AML-193 (cell line): ENCODE data around the gene OR1L8.
"Not testable (repeated sequence)": the region's sequence is repeated elsewhere in the genome, so short reads cannot be mapped to it uniquely, and the experiment has no call there.

Experiments used
- DNase-seq, 2 experiments: peaks; one replicate each; lab custom pipeline; 2025; lab: John Stamatoyannopoulos, UW

Gene OR1L8, protein sequence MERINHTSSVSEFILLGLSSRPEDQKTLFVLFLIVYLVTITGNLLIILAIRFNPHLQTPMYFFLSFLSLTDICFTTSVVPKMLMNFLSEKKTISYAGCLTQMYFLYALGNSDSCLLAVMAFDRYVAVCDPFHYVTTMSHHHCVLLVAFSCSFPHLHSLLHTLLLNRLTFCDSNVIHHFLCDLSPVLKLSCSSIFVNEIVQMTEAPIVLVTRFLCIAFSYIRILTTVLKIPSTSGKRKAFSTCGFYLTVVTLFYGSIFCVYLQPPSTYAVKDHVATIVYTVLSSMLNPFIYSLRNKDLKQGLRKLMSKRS

DNA sequence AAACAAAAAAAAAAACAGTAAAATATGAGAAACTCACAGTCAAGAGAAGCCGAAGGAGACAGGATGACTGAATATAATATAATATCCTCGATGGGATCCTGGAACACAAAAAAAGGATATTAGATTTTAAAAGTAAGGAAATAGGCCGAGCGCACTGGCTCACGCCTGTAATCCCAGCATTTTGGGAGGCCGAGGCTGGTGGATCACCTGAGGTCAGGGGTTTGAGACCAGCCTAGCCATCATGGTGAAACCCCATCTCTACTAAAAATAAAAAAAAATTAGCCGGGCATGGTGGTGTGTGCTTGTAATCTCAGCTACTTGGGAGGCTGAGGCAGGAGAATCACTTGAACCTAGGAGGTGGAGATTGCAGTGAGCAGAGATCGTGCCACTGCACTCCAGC lies at the start of gene OR1L8:
TSS of gene OR1L8 (minus strand) at position 101 of the 400 bp plus-strand sequence. CDS start 14,907 bp downstream, outside the sequence.
- DNase-seq = not testable (repeated sequence)

DNA sequence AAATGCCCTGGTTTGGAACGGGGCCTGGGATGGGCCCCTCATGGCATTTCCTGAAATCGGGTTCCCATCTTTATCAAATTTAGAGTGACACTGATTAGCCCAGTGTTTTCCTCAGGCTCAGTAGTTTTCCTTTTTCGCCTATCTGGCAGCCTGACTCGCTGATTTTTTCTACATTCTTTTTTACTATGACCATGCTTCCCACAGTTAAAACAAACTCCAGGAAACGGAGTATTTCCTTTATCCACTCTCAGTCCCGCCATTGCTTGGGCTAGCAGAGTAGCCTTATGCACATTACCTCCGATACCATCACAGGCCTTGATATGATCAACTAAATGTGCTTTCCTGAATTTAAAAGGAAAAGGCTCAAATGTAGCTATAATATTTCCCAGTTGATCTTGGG lies 36.8 kb upstream of the OR1L8 start:
- no peak for DNase-seq

DNA sequence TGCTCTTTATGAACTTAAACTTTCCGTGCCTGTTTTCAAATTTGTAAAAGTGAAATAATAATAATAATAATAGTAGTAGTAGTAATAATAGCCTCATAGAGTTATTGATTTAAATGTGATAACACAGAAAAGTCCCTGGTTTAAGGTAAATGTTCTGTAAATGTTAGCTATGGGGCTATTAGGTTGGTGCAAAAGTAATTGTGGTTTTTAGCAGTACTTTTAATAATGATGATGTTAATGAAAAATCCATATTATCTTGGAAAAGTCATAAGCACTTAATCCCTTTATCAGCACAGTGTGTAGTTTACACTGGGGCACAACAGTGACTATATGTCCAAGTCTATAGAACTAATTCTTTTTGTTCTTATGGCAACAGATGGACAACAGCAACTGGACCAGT lies 31.2 kb upstream of the OR1L8 start, which contains the start of gene OR1Q1:
TSS of gene OR1Q1 (plus strand) at position 377 of the 400 bp plus-strand sequence. CDS start at position 377, 0 bp downstream.
- no peak for DNase-seq

DNA sequence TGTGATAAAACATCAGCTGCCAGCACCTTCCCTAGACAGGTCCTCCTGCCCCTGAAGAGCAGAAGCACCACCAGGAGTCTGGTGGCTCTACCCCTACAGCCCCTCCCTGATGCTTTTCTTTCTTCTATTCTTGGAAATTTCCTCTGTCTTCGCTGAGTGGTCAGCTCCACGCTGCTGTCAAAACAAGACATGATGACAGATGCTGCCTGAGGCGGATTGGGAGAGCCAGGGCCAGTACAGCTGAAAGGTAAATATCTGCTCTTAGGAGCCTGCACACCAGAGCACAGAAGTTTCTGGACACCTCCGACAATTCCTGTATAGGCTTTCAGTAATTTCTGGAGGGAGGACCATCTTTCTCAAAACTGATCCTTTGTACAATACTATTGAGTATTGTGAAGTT lies 26.6 kb upstream of the OR1L8 start:
- DNase-seq = no peak

DNA sequence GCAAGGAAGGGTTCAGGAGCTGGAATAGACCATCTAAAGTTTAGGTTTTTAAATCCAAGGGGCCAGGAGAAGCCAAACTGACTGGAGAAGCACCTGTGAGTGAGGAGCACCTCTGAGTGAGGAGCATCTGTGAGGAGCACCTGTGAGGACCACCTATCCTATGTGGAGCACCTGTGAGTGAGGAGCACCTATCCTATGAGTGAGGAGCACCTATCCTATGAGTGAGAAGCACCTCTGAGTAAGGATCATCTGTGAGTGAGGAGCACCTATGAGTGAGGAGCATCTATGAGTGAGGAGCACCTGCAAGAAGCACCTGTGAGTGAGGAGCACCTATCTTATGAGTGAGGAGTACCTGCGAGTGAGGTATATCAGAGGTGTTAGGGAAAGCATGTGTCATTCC lies 23.4 kb upstream of the OR1L8 start:
- DNase-seq = no peak

DNA sequence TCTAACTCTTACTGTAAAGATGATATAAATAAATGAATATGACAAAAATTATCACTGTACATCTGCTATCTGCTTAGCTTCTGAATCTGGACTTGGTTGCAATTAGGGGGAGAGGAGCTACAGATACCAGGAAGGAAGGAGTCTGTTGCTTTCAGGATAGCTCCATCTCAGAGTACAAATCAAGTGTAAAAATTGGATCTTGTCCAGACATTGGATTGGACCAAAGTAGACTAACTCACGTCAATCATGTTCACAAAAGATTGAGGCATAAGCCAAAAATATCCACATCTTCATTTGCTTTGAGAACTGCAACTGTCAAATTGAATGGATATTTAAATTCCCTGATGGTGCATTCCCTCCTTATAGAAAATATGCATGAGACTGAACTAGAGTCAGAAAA lies 22.5 kb upstream of the OR1L8 start:
- DNase-seq = no peak

DNA sequence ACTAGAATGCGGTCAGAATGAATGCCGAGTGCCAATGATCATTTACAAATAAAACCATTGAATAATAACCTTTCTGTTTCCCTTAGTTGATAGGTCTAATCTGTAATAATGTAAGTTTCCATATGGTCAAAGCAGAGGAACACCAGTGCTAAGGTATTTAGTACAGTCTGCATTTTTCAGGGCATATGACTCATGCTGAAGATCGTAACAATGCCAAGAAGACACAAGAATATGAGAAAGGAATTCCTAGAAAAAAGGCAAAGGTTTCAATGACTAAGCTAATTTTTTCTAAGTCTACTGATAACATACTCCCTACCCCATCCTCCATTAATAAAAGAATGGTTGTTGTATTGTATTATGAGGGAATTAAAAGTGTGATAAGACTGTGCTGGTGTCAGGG lies 2.8 kb downstream of the OR1L8 start:
- DNase-seq = no peak

DNA sequence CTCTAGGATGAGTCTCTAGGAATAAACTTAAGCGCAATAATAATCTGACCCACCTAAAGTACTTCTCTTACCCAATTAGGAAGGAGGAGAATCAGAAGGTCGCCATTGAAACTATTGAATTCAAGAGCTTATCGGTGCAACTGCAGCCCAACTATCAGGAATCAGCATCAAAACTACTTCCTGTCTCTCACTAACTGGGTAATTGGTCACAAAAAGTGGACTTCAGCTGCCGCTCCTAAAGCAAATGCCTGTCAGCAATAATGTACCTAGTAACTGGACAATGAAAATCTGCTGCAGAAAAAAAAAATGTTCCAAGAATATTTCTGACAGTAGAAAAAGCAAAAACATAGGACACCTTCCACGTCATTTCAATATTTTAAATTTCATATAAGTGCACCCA lies 3.3 kb downstream of the OR1L8 start:
- DNase-seq = no peak

DNA sequence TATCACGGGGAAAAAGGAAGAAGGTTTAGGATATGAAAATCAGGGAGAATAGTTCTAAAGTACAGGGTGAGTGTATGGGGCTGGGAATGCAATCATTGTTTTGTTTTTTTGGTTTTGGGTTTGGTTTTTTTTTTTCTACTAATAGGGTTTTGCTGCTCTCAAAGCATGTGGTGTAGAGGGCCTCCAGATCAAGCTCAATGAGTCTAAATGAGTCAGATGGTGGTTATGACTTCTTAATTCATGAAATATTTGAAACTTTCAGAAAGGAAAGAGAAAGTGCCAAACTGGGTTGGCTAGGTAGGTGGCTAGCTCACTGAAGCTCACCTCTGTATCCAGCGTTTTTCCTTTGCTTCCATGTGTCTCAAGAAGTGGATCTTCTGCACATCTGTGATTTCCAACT lies 10.7 kb downstream of the OR1L8 start:
- DNase-seq = no peak

DNA sequence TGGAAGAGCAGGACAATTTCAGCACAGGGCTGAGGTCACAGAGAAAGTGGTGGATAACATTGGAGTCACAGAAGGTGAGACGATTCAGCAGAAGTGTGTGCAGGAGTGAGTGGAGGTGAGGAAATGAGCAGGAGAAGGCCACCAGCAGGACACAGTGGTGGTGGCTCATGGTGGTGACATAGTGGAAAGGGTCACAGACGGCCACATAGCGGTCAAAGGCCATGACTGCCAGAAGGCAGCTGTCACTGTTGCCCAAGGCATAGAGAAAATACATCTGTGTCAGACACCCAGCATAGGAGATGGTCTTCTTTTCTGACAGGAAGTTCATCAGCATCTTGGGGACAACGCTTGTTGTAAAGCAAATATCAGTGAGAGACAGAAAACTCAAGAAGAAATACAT lies 15.3 kb downstream of the OR1L8 start:
- no peak for DNase-seq

DNA sequence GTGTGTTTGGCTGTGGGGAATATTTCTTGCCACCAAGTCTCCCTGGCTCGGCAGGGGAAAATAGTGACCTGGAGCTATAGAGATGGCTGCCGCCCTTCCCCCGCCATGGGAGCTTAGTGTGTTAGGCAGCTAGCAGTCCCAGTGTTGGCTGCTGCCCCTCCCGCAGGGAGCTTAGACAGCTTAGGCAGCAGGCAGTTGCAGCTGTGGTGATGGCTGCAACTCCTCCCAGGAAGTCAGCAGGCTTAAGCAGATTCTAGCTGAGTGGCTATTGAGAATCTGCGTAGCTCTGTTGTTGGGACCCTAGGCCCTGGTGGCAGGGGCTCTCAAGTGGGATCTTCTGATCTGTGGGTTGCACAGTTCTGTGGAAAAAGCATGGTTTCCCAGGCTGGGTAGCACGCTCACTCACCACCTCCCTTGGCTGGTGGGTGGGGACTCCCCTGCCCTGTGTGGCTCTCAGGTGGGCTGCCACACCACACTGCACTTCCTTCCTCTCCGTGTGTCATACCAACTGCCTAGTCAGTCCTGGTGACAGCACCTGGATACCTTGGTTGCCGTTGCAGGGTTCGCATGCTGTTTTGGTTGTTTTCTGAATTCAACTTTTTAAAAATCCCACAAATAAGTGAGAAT lies 20.9 kb downstream of the OR1L8 start:
- DNase-seq = no peak

DNA sequence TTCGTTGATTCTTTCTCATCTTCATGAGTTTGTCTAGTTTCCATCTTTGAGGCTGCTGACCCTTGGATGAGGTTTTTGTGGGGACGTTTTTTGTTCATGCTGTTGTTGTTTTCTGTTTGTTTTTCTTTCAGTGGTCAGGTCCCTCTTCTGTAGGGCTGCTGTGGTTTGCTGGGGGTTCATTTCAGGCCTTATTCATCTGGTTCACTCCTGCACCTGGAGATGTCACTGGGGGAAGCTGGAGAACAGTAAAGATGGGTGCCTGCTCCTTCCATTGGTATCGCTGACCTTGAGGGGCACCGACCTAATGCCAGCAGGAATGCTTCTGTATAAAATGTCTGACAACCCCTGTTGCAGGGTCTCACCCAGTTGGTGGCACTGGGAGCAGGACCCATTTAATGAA lies 21.7 kb downstream of the OR1L8 start:
- DNase-seq = no peak

DNA sequence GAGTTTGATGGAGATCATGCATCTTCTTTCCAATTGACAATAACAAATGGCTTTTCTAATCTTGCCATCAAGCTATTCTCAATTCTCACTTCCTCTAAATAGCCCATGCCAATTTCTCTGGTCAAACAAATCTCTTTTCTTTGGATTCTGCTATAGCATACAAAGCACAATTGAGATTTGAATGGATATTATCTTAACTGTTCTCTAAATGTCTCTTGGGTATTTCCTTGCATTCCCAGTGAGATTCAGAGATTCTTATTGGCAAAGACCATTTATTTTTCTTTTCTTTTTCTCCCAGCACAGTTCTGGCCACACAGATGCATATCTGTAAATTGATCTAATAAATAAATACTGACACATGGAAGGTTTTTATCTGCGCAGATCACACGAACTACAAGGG lies 30.4 kb downstream of the OR1L8 start, which contains the start of gene OR1N2:
TSS of gene OR1N2 (plus strand) at position 301 of the 400 bp plus-strand sequence. CDS start 100 bp downstream, outside the sequence.
- no peak for DNase-seq

DNA sequence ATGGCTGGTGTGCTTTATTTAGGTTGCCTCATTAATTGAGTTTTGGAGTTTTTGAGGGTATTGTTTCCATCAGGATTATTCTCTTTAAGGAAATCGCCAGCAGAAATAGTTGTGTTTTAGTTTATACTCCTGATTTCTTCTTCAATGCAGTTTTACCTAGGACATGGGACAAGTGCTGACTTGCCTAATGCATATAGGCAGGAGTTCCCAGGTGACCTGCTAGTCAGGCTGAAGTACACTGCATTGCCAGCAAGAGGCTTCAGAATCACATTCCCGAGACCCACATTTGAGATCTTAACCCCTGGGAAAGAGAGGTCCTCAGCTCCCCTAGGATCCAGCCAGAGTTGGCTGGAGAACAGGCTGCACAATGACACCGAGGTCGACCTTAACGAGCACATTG lies 31.8 kb downstream of the OR1L8 start:
- DNase-seq = no peak

DNA sequence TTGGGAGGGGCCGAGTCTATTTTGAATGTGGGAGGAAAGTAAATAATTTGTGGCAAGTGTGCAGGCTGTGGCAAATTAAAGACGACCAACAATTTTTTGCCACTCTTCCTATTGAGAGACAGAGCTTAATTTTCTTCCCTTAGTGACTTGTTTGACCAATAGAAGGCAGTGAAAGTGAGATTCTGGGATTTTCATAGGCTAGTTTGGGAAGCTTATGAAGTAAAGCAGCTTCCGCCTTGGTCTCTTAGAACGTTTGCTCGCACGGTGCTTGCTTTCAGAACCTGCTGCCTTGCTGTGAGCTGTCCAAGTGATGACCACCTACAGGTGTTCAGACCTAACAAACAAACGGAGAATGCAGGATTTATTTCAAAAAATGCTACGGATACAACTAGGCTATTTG lies 37.0 kb downstream of the OR1L8 start:
- DNase-seq = no peak

DNA sequence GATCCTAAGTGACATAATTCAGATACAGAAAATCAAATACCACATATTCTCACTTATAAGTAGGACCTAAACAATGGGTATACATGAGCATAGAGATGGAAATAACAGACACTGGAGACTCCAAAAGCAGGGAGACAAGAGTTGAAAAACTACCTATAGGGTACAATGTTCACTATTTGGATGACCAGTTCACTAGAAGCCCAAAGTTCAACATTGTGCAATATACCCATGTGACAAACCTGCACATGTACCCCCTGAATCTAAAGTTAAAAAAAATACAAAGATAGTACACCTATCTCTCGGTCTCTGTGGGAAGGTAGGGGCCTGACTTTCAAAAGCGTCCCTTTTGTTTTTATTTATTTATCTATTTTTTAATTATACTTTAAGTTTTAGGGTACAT lies 44.4 kb downstream of the OR1L8 start:
- no peak for DNase-seq

DNA sequence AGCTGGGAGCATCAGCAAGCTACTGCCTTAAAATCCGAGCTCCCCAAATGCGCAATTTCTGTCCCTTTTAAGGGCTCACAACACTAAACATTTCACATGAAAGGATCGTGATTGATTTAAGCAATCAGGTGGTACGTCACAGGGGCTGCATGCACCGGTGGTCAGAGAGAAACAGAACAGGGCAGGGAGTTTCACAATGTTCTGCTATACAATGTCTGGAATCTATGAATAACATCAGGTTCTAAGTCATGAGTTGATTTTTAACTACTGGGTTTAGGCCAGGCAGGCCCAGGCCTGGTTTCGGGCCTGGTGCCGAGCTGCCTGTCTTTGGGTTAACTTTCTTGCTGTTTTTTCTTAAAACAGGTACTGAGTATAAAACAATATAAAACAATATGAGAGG lies 46.1 kb downstream of the OR1L8 start:
- not testable (repeated sequence) for DNase-seq

DNA sequence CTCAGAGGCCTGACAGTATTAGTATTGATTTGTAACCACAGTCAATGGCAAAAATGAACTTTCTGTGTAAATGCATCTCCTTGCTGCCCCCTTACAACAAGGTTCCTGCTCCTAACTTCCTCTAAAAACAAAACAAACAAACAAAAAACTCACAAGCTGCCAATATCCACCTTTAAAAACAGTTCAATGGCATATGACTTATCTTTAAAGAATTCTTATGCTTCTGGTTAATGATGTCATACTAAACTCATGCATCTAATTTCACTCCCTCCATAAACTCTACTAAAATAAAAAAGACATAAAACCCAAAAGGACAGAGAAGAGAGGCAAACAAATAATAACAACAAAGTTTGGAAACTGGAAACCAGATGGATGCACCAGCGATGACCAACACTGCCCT lies 47.0 kb downstream of the OR1L8 start:
- no peak for DNase-seq

DNA sequence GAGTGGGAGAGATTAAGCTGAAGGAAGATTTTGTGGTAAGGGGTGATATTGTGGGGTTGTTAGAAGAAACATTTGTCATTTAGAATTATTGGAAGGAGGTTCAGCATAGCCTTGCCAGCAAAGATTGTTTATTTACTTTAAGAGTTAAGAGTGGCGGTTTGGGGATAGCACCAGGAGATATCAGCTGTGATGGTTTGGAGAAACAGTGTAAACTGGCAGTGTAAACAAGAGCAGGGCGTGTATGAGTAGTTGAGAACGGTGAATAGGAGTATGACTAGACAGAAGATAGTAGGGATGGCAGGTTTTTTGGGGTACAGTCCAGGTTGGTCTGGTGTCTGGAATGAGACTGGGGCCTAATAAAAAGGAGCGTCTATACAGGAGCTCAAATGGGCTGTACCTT lies 52.0 kb downstream of the OR1L8 start:
- not testable (repeated sequence) for DNase-seq

DNA sequence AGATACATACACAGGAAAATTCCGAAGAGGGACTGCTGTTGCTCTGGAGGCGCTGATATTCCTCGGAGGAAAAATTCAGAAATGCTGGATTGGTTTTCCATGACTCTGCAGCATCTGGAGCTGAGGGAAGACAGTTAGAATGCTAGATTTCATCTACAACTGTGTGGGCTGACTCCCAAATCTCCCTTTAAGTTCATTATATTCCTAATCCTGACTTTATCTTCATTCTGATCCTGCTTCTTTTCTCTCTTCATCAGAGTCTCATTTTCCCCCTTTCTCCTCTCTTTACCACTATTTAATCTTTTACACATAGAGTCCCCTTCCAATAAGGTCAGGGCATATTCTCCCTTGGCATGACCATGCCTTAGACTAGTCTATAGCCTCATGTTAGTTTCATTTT lies 56.0 kb downstream of the OR1L8 start, which contains the start of gene OR1N1:
TSS of gene OR1N1 (minus strand) at position 101 of the 400 bp plus-strand sequence. CDS start at position 101, 0 bp downstream.
- DNase-seq = no peak

DNA sequence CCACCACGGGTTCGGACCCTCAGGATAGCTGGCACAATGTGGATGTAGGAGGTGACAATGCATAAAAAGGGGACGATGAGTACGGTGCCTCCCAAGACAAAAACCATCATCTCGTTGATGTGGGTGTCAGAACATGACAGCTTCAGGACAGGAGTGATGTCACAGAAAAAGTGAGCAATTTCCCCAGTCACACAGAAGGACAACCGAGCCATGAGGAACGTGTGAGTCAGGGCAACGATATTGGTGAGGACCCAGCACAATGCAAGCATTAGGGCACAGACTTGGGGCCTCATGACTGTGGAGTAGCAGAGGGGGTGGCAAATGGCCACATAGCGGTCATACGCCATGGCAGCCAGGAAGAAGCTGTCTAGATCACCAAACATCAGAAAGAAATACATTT lies 56.6 kb downstream of the OR1L8 start:
- DNase-seq = no peak

DNA sequence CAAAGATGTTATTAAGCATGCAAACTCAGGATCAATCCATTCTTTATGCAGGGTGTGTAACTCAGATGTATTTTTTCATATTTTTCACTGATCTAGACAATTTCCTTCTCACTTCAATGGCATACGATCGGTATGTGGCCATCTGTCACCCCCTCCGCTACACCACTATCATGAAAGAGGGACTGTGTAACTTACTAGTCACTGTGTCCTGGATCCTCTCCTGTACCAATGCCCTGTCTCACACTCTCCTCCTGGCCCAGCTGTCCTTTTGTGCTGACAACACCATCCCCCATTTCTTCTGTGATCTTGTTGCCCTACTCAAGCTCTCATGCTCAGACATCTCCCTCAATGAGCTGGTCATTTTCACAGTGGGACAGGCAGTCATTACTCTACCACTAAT lies 63.8 kb downstream of the OR1L8 start:
- no peak for DNase-seq

DNA sequence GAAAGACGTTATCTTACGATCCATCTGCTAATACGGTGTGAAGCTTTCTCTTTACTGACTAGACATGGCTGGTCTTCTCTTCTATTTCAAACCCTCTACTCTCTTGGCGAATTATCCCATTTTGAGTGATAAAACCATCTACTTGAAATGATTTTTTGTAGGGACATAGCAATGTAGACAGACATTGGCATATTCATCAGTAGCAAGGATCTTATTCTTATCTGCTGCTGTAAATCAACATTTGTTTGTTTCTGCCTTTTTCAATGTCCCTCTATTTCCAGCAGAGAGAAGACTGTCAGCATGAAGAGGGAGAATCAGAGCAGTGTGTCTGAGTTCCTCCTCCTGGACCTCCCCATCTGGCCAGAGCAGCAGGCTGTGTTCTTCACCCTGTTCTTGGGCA lies 64.3 kb downstream of the OR1L8 start, which contains the start of gene OR1J4:
TSS of gene OR1J4 (plus strand) at position 301 of the 400 bp plus-strand sequence. CDS start at position 301, 0 bp downstream.
- DNase-seq = no peak
